Endodermal cell (in vitro differentiated cells): ENCODE measurements around the gene ACTR1B. TPM values are rescaled to one million over a fixed set of nuclear protein-coding genes. Genes with fewer than 3 reads are reported as not detected.

ENCODE experiments used
- DNase-seq: peaks from one replicate; pipeline ENCODE4 v3.0.0-alpha.2; 2017
- H3K27ac ChIP-seq: 2 replicates; pipeline ENCODE4 v1.5.1; 2013; ENCODE audit warnings: mild to moderate bottlenecking, low read depth, low read length, moderate library complexity
- H3K27me3 ChIP-seq: 2 replicates; pipeline ENCODE4 v1.6.1; 2013; ENCODE audit warnings: mild to moderate bottlenecking, low read length, moderate library complexity; ENCODE audit not compliant: insufficient read depth, control insufficient read depth, poor library complexity, severe bottlenecking
- H3K36me3 ChIP-seq: 2 replicates; pipeline ENCODE4 v1.7.0; 2013; ENCODE audit warnings: mild to moderate bottlenecking, low read length, moderate library complexity; ENCODE audit not compliant: control insufficient read depth, insufficient read depth
- H3K4me1 ChIP-seq: one replicate; pipeline ENCODE4 v1.7.0; 2013; ENCODE audit warnings: low read length; ENCODE audit not compliant: control insufficient read depth, insufficient read depth
- H3K4me3 ChIP-seq: 2 replicates; pipeline ENCODE4 v1.5.1; 2013; ENCODE audit warnings: mild to moderate bottlenecking, low read length, moderate library complexity
- H3K9ac ChIP-seq: 2 replicates; pipeline ENCODE4 v1.6.1; 2013; ENCODE audit warnings: mild to moderate bottlenecking, low read length, moderate library complexity; ENCODE audit not compliant: poor library complexity, severe bottlenecking; ENCODE audit errors: extremely low read depth
- H3K9me3 ChIP-seq: 2 replicates; pipeline ENCODE4 v1.6.1; 2013; ENCODE audit warnings: mild to moderate bottlenecking, low read length, moderate library complexity; ENCODE audit not compliant: control insufficient read depth
- H3K27ac Mint-ChIP-seq: 2 replicates; pipeline ENCODE4 v1.8.0; 2020; ENCODE audit warnings: mixed read lengths
- H3K27me3 Mint-ChIP-seq: 2 replicates; pipeline ENCODE4 v1.8.0; 2021; ENCODE audit warnings: mild to moderate bottlenecking, mixed read lengths; ENCODE audit not compliant: insufficient read depth
- H3K36me3 Mint-ChIP-seq: 2 replicates; pipeline ENCODE4 v1.8.0; 2020; ENCODE audit warnings: low read depth, mixed read lengths
- H3K4me1 Mint-ChIP-seq: 2 replicates; pipeline ENCODE4 v1.8.0; 2020; ENCODE audit warnings: mixed read lengths
- H3K4me3 Mint-ChIP-seq: 2 replicates; pipeline ENCODE4 v1.8.0; 2020; ENCODE audit warnings: mild to moderate bottlenecking, moderate library complexity, mixed read lengths
- H3K9me3 Mint-ChIP-seq: 2 replicates; pipeline ENCODE4 v1.8.0; 2020; ENCODE audit warnings: mild to moderate bottlenecking, mixed read lengths
- CTCF ChIP-seq: fragments of 200-600 bp; sonication (generic); conservative IDR thresholded peaks from 2 replicates; pipeline ENCODE4 v1.5.0; 2021; ENCODE audit warnings: antibody characterized with exemption, mild to moderate bottlenecking
- WGBS, 2 experiments: methylation state at CpG; one replicate each; pipeline versions ENCODE4 v1.1.5 to v1.1.7; 2013; ENCODE audit warnings: missing lambda C conversion rate in 2 of 2, mixed read lengths in 1 of 2; ENCODE audit not compliant: insufficient coverage in 1 of 2, insufficient read length in 1 of 2; 5-methylcytosine and 5-hydroxymethylcytosine counted together
- total RNA-seq, 2 donors: library from RNA; stranded (reverse); fragmentation: NEBNext Ultra II Directional in 1 of 2; extraction: Animal tissue kit (Norgen Biotek cat#: 25700) in 1 of 2; gene quantifications; 2 replicates in 1 of 2; 3 replicates in 1 of 2; pipeline ENCODE4 v1.2.1, GENCODE V29; 2021

Gene ACTR1B
- total RNA-seq, 2 donors from 2014 or later: 71.8 to 75.0 TPM

- no peak for DNase-seq
- Mint-ChIP-seq H3K27ac (no peak overlapping the region), H3K27me3 (no peaks in the 10 kb centered on the region), H3K4me3 (no peak overlapping the region), H3K4me1 (peaks cover 23% of the 10 kb centered on the region), H3K9me3 (no peaks in the 10 kb centered on the region), H3K36me3 (no peaks in the 10 kb centered on the region)
- Histone ChIP-seq H3K9ac (no peak overlapping the region), H3K9me3 (no peaks in the 10 kb centered on the region), H3K4me3 (no peak overlapping the region), H3K27ac (no peak overlapping the region), H3K4me1 (peaks cover 2% of the 10 kb centered on the region), H3K27me3 (no peaks in the 10 kb centered on the region), H3K36me3 (no peaks in the 10 kb centered on the region)
- 92% methylated on average over 4 of the region's 4 CpGs; no CpG with 5 or more reads in 1 of the 2 experiments for WGBS, 2 experiments
- TF ChIP-seq CTCF: no peak
Measured at GRCh38 chr2:97698530-97698929, 34.7 kb upstream of the ACTR1B start.

GRCh38 chr2:97697252-97698235 is 33.7 kb upstream of the ACTR1B start:
- Mint-ChIP-seq H3K9me3 (no peaks in the 10 kb centered on the region), H3K27me3 (no peaks in the 10 kb centered on the region), H3K4me3 (no peak overlapping the region), H3K27ac (no peak overlapping the region), H3K36me3 (no peaks in the 10 kb centered on the region), H3K4me1 (peaks cover 23% of the 10 kb centered on the region)
- no peaks in the 10 kb centered on the region for H3K27me3 ChIP-seq
- no peak overlapping the region for H3K9ac ChIP-seq
- no peak overlapping the region for H3K27ac ChIP-seq
- WGBS, 2 experiments: 34 to 39% methylated on average over 5 to 14 of the region's 14 CpGs
- no peaks in the 10 kb centered on the region for H3K36me3 ChIP-seq
- H3K4me3 ChIP-seq: no peak overlapping the region
- DNase-seq: peak; percentile 96
- H3K9me3 ChIP-seq: no peaks in the 10 kb centered on the region
- peaks cover 2% of the 10 kb centered on the region for H3K4me1 ChIP-seq
- peak; percentile 98 for TF ChIP-seq CTCF

GRCh38 chr2:97695744-97696143 is 31.9 kb upstream of the ACTR1B start:
- Mint-ChIP-seq H3K9me3 (no peaks in the 10 kb centered on the region), H3K27ac (no peak overlapping the region), H3K36me3 (no peaks in the 10 kb centered on the region), H3K4me3 (no peak overlapping the region), H3K27me3 (no peaks in the 10 kb centered on the region), H3K4me1 (peaks cover 30% of the 10 kb centered on the region)
- no peaks in the 10 kb centered on the region for H3K9me3 ChIP-seq
- H3K4me1 ChIP-seq: peaks cover 2% of the 10 kb centered on the region
- H3K27me3 ChIP-seq: no peaks in the 10 kb centered on the region
- no peak overlapping the region for H3K27ac ChIP-seq
- DNase-seq: peak; percentile 44
- H3K36me3 ChIP-seq: no peaks in the 10 kb centered on the region
- no peak overlapping the region for H3K9ac ChIP-seq
- no peak overlapping the region for H3K4me3 ChIP-seq
- WGBS, 2 experiments: 89 to 100% methylated on average over 4 to 5 of the region's 5 CpGs
- no peak for TF ChIP-seq CTCF
